Measurements from ENCODE around the gene SQSTM1. TPM values are rescaled to one million over a fixed set of nuclear protein-coding genes. Genes with fewer than 3 reads are reported as not detected.
A peak's percentile ranks its signal among the peaks of the same experiment; 100 is the strongest.

The SQSTM1 gene
- total and polyA plus RNA-seq, 9 of the 15 experiments (the other 6 are each of a cell fraction or from before 2014, with no cell fraction given) = 5.6 to 148 (median 64.0) TPM

DNA sequence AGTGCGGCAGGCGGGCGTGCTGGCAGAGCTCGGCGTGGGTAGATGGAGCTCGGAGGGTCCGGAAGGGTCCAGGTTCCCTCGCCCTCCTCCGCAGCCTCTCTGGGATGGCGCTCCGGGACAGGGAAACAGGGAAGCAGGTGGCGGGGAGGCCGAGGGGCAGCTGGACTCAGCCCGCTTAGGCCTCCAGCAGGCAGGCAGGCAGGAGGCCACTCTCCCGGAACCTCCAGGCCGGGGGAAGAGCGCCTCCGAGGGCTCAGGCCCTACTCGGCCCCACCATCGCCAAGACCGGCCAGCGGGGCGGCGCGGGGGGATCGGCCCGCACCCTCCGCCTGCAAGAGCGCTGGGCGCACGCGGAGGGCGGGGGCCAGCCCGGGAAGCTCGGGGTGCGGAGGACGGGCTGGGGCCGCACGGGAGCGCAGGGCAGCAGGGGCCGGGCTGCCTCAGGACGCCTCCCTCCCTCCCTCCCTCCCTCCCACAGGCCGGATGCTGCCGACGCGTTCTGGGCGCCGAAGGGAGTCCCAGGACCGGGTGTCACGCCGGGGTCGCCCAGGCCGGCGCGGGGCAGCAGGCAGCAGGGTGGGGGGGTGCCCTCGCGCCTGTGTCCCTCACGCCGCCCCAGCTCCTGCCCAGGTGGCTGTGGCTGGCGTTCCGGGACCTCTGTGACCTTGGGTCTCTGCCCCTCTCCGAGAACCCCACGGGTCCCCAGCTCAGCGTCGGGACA is 15.0 kb upstream of the SQSTM1 start (continued):
- TF ChIP-seq MCM5 (IDR thresholded peaks at IDR 0.05; ENCODE audit: low read depth) (no peak), ZNF354B (CRISPR knock-in tag; IDR thresholded peaks at IDR 0.05) (no peak), ZNF655 (CRISPR knock-in tag; IDR thresholded peaks at IDR 0.05) (no peak), TEAD1 (CRISPR knock-in tag; IDR thresholded peaks at IDR 0.05) (peak in 1 of 2 experiments; percentile 66; a peak in 1 of 4 replicates), BCL6 (CRISPR knock-in tag; IDR thresholded peaks at IDR 0.05) (no peak), PPARD (CRISPR knock-in tag; IDR thresholded peaks at IDR 0.05) (no peak), IFI16 (CRISPR knock-in tag; IDR thresholded peaks at IDR 0.05) (no peak), CXXC5 (CRISPR knock-in tag; IDR thresholded peaks at IDR 0.05) (peak; percentile 47), HMGN3 (IDR thresholded peaks at IDR 0.05; ENCODE audit: borderline replicate concordance, extremely low read depth, insufficient read length, low read depth, low read length) (peak; percentile 55), ZNF75A (CRISPR knock-in tag; IDR thresholded peaks at IDR 0.05) (no peak), ZNF696 (CRISPR knock-in tag; conservative IDR thresholded peaks at IDR 0.05) (no peak), CHAMP1 (IDR thresholded peaks at IDR 0.05) (no peak), GABPA (tag; conservative IDR thresholded peaks at IDR 0.05; ENCODE audit: low read depth) (0 out of 2 replicates have a peak, but pooled peaks have one; percentile 52)
- TF ChIP-seq, protein P1, sequence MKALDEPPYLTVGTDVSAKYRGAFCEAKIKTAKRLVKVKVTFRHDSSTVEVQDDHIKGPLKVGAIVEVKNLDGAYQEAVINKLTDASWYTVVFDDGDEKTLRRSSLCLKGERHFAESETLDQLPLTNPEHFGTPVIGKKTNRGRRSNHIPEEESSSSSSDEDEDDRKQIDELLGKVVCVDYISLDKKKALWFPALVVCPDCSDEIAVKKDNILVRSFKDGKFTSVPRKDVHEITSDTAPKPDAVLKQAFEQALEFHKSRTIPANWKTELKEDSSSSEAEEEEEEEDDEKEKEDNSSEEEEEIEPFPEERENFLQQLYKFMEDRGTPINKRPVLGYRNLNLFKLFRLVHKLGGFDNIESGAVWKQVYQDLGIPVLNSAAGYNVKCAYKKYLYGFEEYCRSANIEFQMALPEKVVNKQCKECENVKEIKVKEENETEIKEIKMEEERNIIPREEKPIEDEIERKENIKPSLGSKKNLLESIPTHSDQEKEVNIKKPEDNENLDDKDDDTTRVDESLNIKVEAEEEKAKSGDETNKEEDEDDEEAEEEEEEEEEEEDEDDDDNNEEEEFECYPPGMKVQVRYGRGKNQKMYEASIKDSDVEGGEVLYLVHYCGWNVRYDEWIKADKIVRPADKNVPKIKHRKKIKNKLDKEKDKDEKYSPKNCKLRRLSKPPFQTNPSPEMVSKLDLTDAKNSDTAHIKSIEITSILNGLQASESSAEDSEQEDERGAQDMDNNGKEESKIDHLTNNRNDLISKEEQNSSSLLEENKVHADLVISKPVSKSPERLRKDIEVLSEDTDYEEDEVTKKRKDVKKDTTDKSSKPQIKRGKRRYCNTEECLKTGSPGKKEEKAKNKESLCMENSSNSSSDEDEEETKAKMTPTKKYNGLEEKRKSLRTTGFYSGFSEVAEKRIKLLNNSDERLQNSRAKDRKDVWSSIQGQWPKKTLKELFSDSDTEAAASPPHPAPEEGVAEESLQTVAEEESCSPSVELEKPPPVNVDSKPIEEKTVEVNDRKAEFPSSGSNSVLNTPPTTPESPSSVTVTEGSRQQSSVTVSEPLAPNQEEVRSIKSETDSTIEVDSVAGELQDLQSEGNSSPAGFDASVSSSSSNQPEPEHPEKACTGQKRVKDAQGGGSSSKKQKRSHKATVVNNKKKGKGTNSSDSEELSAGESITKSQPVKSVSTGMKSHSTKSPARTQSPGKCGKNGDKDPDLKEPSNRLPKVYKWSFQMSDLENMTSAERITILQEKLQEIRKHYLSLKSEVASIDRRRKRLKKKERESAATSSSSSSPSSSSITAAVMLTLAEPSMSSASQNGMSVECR (CRISPR knock-in tag; IDR thresholded peaks at IDR 0.05) = peak; percentile 80

All from K562 (cell line).